SK-N-MC (cell line): ENCODE measurements around the gene SLC36A1.

Source experiments
- DNase-seq: peaks from one replicate; pipeline ENCODE4 v3.0.0-alpha.2; 2011; ENCODE audit warnings: low read depth, low spot score
- H3K27ac ChIP-seq: fragments of 200-600 bp; sonication (generic); 2 replicates; pipeline ENCODE4 v1.5.1; 2016; ENCODE audit warnings: mixed run types
- H3K36me3 ChIP-seq: fragments of 200-600 bp; sonication (generic); 2 replicates; pipeline ENCODE4 v1.6.1; 2017; ENCODE audit warnings: antibody characterized with exemption, low read length, mixed read lengths; ENCODE audit not compliant: insufficient read depth
- H3K4me3 ChIP-seq: fragments of 200-600 bp; sonication (generic); 2 replicates; pipeline ENCODE4 v1.5.1; 2016
- H3K9ac ChIP-seq: fragments of 200-600 bp; sonication (generic); 2 replicates; pipeline ENCODE4 v1.8.0; 2017; ENCODE audit warnings: mixed run types, mixed read lengths; ENCODE audit not compliant: insufficient read length
- H3K9me3 ChIP-seq: fragments of 200-600 bp; sonication (generic); 2 replicates; pipeline ENCODE4 v1.6.1; 2017; ENCODE audit warnings: low read depth, mild to moderate bottlenecking, antibody characterized with exemption, low read length, moderate library complexity, mixed read lengths
- EZH2 ChIP-seq: fragments of 200-600 bp; sonication (generic); IDR thresholded peaks from one replicate; pipeline ENCODE4 v1.6.1; 2017; ENCODE audit warnings: antibody characterized with exemption
- FOXP2 ChIP-seq: optimal IDR thresholded peaks from 2 replicates; pipeline ENCODE3; 2011; ENCODE audit warnings: mild to moderate bottlenecking, moderate library complexity; ENCODE audit not compliant: insufficient read depth; ENCODE audit errors: extremely low read length, control extremely low read depth
- POLR2AphosphoS5 ChIP-seq: IDR thresholded peaks from 2 replicates; pipeline ENCODE4 v1.6.1; 2012; ENCODE audit warnings: mild to moderate bottlenecking, low read depth, low read length, borderline replicate concordance

The SLC36A1 gene

GRCh38 chr5:151470439-151470838 lies 23.0 kb downstream of the SLC36A1 start:
- TF ChIP-seq POLR2AphosphoS5: no peak
- TF ChIP-seq FOXP2: no peak
- TF ChIP-seq EZH2: no peak
- no peak overlapping the region for H3K27ac ChIP-seq
- no peak for DNase-seq
- no peaks in the 10 kb centered on the region for H3K9me3 ChIP-seq
- peaks cover 6% of the 10 kb centered on the region; the same call in 1 of the 2 replicates for H3K36me3 ChIP-seq
- no peak overlapping the region for H3K4me3 ChIP-seq
- H3K9ac ChIP-seq: no peak overlapping the region

- TF ChIP-seq FOXP2: no peak
- TF ChIP-seq POLR2AphosphoS5: no peak
- Histone ChIP-seq H3K36me3 (peaks cover 6% of the 10 kb centered on the region; the same call in 1 of the 2 replicates), H3K9me3 (no peaks in the 10 kb centered on the region), H3K9ac (no peak overlapping the region), H3K27ac (no peak overlapping the region), H3K4me3 (no peak overlapping the region)
- DNase-seq: no peak
Measured at GRCh38 chr5:151471276-151471675, 23.9 kb downstream of the SLC36A1 start.

GRCh38 chr5:151474799-151475198 lies 27.4 kb downstream of the SLC36A1 start:
- H3K4me3 ChIP-seq: no peak overlapping the region
- no peak for DNase-seq
- no peak for TF ChIP-seq POLR2AphosphoS5
- no peak for TF ChIP-seq EZH2
- no peak for TF ChIP-seq FOXP2
- no peaks in the 10 kb centered on the region for H3K9me3 ChIP-seq
- no peak overlapping the region for H3K9ac ChIP-seq
- H3K27ac ChIP-seq: no peak overlapping the region
- H3K36me3 ChIP-seq: no peaks in the 10 kb centered on the region

- H3K27ac ChIP-seq: no peak overlapping the region
- TF ChIP-seq FOXP2: no peak
- no peak for TF ChIP-seq POLR2AphosphoS5
- TF ChIP-seq EZH2: no peak
Measured at GRCh38 chr5:151475388-151475787, 28.0 kb downstream of the SLC36A1 start.

GRCh38 chr5:151476016-151476415 lies 28.6 kb downstream of the SLC36A1 start:
- no peaks in the 10 kb centered on the region for H3K9me3 ChIP-seq
- H3K27ac ChIP-seq: no peak overlapping the region
- TF ChIP-seq POLR2AphosphoS5: no peak
- no peak for TF ChIP-seq EZH2
- no peak for TF ChIP-seq FOXP2
- H3K36me3 ChIP-seq: no peaks in the 10 kb centered on the region
- no peak overlapping the region for H3K4me3 ChIP-seq
- H3K9ac ChIP-seq: no peak overlapping the region
- no peak for DNase-seq

More at GRCh38 chr5:151475388-151475787, 28.0 kb downstream of the SLC36A1 start:
- Histone ChIP-seq H3K36me3 (no peaks in the 10 kb centered on the region), H3K9me3 (no peaks in the 10 kb centered on the region), H3K9ac (no peak overlapping the region), H3K4me3 (no peak overlapping the region)
- no peak for DNase-seq

- DNase-seq: no peak
- Histone ChIP-seq H3K36me3 (no peaks in the 10 kb centered on the region), H3K9ac (no peak overlapping the region), H3K9me3 (no peaks in the 10 kb centered on the region), H3K27ac (no peak overlapping the region), H3K4me3 (no peak overlapping the region)
- TF ChIP-seq POLR2AphosphoS5: no peak
- no peak for TF ChIP-seq EZH2
- TF ChIP-seq FOXP2: no peak
Measured at GRCh38 chr5:151477101-151477500, 29.7 kb downstream of the SLC36A1 start.

GRCh38 chr5:151480384-151481293 lies 33.2 kb downstream of the SLC36A1 start:
- Histone ChIP-seq H3K9ac (no peak overlapping the region), H3K4me3 (no peak overlapping the region), H3K9me3 (no peaks in the 10 kb centered on the region), H3K27ac (no peak overlapping the region), H3K36me3 (no peaks in the 10 kb centered on the region)
- TF ChIP-seq EZH2: no peak
- TF ChIP-seq POLR2AphosphoS5: no peak
- no peak for TF ChIP-seq FOXP2
- DNase-seq: no peak

- H3K9ac ChIP-seq: no peak overlapping the region
- TF ChIP-seq FOXP2 (no peak), EZH2 (no peak), POLR2AphosphoS5 (no peak)
- DNase-seq: no peak
- no peaks in the 10 kb centered on the region for H3K36me3 ChIP-seq
- no peaks in the 10 kb centered on the region for H3K9me3 ChIP-seq
- no peak overlapping the region for H3K4me3 ChIP-seq
- H3K27ac ChIP-seq: no peak overlapping the region
Measured at GRCh38 chr5:151483176-151483575, 35.8 kb downstream of the SLC36A1 start.

- no peak for TF ChIP-seq EZH2
- no peak for TF ChIP-seq FOXP2
- TF ChIP-seq POLR2AphosphoS5: no peak
- H3K4me3 ChIP-seq: no peak overlapping the region
- no peak overlapping the region for H3K27ac ChIP-seq
- H3K36me3 ChIP-seq: no peaks in the 10 kb centered on the region
- H3K9me3 ChIP-seq: no peaks in the 10 kb centered on the region
- no peak overlapping the region for H3K9ac ChIP-seq
- DNase-seq: no peak
Measured at GRCh38 chr5:151483647-151484046, 36.2 kb downstream of the SLC36A1 start.

- H3K27ac ChIP-seq: no peak overlapping the region
Measured at GRCh38 chr5:151487544-151487943, 40.1 kb downstream of the SLC36A1 start.

More at GRCh38 chr5:151487544-151487943, 40.1 kb downstream of the SLC36A1 start:
- Histone ChIP-seq H3K9me3 (no peaks in the 10 kb centered on the region), H3K4me3 (no peak overlapping the region), H3K9ac (no peak overlapping the region), H3K36me3 (no peaks in the 10 kb centered on the region; the same call in 1 of the 2 replicates)
- DNase-seq: no peak
- TF ChIP-seq EZH2 (no peak), POLR2AphosphoS5 (no peak), FOXP2 (no peak)
